ENCODE results near the gene SULT1B1. TPM values are rescaled to one million over a fixed set of nuclear protein-coding genes. Genes with fewer than 3 reads are reported as not detected.

Gene SULT1B1
- total RNA-seq, 2 experiments from 2014 or later = 2.0 to 2.8 TPM

- Mint-ChIP-seq H3K4me3 (no peak overlapping the region), H3K9me3 (peaks cover 10% of the 10 kb centered on the region), H3K27ac (no peak overlapping the region), H3K27me3 (no peaks in the 10 kb centered on the region), H3K4me1 (no peaks in the 10 kb centered on the region), H3K36me3 (peaks cover 6% of the 10 kb centered on the region)
- ATAC-seq (ENCODE audit: low read depth) (no peak), DNase-seq (no peak)
- POLR2A ChIA-PET = no interaction called here
Observed at GRCh38 chr4:69738872-69739271, 21.5 kb downstream of the SULT1B1 start.

- Mint-ChIP-seq H3K4me3 (no peak overlapping the region), H3K4me1 (no peaks in the 10 kb centered on the region), H3K9me3 (peaks cover 5% of the 10 kb centered on the region), H3K27ac (no peak overlapping the region), H3K36me3 (peaks cover 4% of the 10 kb centered on the region), H3K27me3 (no peaks in the 10 kb centered on the region)
- ATAC-seq (ENCODE audit: low read depth) = no peak
- POLR2A ChIA-PET = no interaction called here
- no peak for DNase-seq
Observed at GRCh38 chr4:69735119-69735518, 25.3 kb downstream of the SULT1B1 start.

GRCh38 chr4:69731847-69732246, 28.6 kb downstream of the SULT1B1 start:
- no peak overlapping the region for H3K4me3 Mint-ChIP-seq

GRCh38 chr4:69731241-69731640, 29.2 kb downstream of the SULT1B1 start:
- DNase-seq (no peak), ATAC-seq (ENCODE audit: low read depth) (no peak)
- Mint-ChIP-seq H3K9me3 (no peaks in the 10 kb centered on the region), H3K27me3 (no peaks in the 10 kb centered on the region), H3K4me3 (no peak overlapping the region), H3K27ac (no peak overlapping the region), H3K36me3 (no peaks in the 10 kb centered on the region), H3K4me1 (peaks cover 1% of the 10 kb centered on the region)
- POLR2A ChIA-PET = no interaction called here

More at GRCh38 chr4:69731847-69732246, 28.6 kb downstream of the SULT1B1 start:
- DNase-seq = no peak
- ATAC-seq (ENCODE audit: low read depth) = no peak
- no peaks in the 10 kb centered on the region for H3K27me3 Mint-ChIP-seq
- no peaks in the 10 kb centered on the region for H3K9me3 Mint-ChIP-seq
- no peaks in the 10 kb centered on the region for H3K4me1 Mint-ChIP-seq
- H3K27ac Mint-ChIP-seq = no peak overlapping the region
- POLR2A ChIA-PET = no interaction called here
- no peaks in the 10 kb centered on the region for H3K36me3 Mint-ChIP-seq

GRCh38 chr4:69730002-69730401, 30.4 kb downstream of the SULT1B1 start:
- Mint-ChIP-seq H3K4me1 (peaks cover 1% of the 10 kb centered on the region), H3K27ac (no peak overlapping the region), H3K27me3 (no peaks in the 10 kb centered on the region), H3K9me3 (no peaks in the 10 kb centered on the region), H3K4me3 (no peak overlapping the region), H3K36me3 (no peaks in the 10 kb centered on the region)
- ATAC-seq (ENCODE audit: low read depth) = no peak
- POLR2A ChIA-PET = no interaction called here
- no peak for DNase-seq

DNA sequence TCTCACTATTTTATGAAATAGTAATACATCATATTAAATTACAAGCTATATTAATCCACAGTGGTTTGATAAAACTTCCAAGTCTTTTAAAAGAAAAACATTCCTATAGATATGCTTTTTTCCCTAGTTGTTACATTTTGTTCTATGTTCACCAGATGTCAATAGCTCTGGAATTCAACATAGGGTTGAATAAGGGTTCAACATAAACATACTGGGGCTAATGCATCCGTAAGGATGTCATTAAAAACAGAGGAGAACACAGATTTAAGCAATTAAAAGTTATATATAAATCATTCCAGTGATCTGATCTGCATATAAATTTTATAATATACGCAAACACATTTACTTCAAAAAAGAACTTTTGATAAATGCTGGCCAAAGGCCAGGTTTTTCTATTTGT, 32.5 kb downstream of the SULT1B1 start:
- POLR2A ChIA-PET = no interaction called here
- H3K9me3 Mint-ChIP-seq = no peaks in the 10 kb centered on the region

DNA sequence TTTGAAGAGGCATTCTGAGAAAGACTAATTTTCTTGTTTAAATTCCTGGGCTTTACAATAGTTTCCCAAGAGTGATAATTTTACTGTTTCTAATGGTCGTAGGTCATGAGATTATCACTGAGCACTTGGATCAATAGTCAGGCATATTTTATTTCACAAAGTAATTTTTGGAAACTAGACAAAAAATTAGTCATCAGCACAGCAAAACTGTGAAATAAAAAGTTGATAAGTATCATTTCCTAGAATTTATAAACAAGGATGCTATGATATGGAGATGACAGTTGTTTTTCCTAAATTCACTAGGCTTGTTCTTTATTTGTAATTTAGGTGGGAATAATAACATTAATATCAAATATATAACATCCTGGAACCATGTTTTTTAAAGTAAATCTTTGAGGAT, 33.0 kb downstream of the SULT1B1 start:
- Mint-ChIP-seq H3K4me3 (no peak overlapping the region), H3K27ac (no peak overlapping the region), H3K4me1 (peaks cover 1% of the 10 kb centered on the region), H3K36me3 (no peaks in the 10 kb centered on the region), H3K9me3 (no peaks in the 10 kb centered on the region), H3K27me3 (no peaks in the 10 kb centered on the region)
- ATAC-seq (ENCODE audit: low read depth) (no peak), DNase-seq (no peak)
- POLR2A ChIA-PET = no interaction called here

More for the DNA sequence above, 32.5 kb downstream of the SULT1B1 start:
- no peak overlapping the region for H3K4me3 Mint-ChIP-seq
- DNase-seq (no peak), ATAC-seq (ENCODE audit: low read depth) (no peak)
- no peak overlapping the region for H3K27ac Mint-ChIP-seq
- peaks cover 1% of the 10 kb centered on the region for H3K4me1 Mint-ChIP-seq
- no peaks in the 10 kb centered on the region for H3K27me3 Mint-ChIP-seq
- no peaks in the 10 kb centered on the region for H3K36me3 Mint-ChIP-seq

DNA sequence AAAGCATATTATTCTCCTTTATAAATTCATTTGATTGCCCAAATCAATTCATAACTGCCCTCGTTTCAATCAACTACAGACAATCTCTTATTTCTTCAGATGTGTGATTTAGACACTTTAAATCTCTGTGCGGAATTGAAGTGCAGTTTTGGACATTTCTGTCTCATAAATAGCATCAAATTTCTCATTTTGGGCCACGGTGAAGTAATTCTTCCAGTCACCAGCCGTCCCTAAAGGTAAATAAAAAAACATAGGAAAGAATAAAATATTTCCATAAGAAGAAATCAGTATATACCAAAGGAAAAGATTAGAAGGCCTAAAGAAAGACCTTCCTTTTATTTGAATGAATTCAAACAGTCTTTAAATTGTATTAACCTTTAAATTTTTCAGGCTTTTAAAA, 33.4 kb downstream of the SULT1B1 start:
- no peaks in the 10 kb centered on the region for H3K27me3 Mint-ChIP-seq
- peaks cover 1% of the 10 kb centered on the region for H3K4me1 Mint-ChIP-seq
- no peak overlapping the region for H3K27ac Mint-ChIP-seq
- DNase-seq (no peak), ATAC-seq (ENCODE audit: low read depth) (no peak)
- no peaks in the 10 kb centered on the region for H3K36me3 Mint-ChIP-seq
- POLR2A ChIA-PET = no interaction called here
- H3K9me3 Mint-ChIP-seq = no peaks in the 10 kb centered on the region
- H3K4me3 Mint-ChIP-seq = no peak overlapping the region

DNA sequence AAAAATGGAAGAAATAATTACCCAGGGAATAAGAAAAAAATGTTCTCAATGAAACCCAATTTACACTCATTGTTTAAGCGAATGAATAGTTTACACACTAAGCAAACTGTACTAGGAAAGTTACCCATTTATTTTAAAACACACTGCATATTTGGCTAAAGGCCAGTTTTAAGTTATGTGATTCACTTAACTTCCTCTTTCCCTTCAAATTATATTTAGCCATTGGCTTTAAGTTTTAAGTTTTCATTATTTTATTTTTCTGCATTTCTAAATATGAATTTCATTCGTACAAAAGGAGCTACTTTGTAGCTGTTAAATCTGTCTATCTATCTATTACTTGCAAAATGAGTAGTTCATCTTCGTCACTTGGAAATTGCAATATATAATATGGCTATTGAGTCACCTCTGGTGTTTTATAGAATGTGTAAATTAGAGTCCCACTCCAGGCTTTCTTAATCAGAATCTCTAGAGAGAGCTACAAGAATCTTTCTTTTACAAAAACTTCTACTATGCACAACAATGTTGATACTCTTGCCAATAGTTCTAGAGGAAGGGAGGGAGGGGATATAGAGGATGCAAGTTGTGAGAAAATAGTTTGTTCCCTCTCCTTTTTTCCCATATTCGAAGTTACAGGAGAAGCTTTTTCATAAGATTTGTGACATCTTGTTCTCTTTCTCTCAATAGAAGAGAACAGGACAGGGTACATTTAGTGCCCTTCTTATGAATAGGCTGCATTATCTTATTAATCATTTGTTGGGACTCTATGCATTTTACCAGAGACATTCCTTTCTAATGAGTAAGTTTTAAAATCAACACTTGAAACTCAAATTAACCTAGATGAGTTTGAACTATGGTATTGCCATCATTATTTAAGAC, 41.8 kb downstream of the SULT1B1 start:
- Mint-ChIP-seq H3K36me3 (no peaks in the 10 kb centered on the region), H3K27ac (no peak overlapping the region), H3K4me1 (no peaks in the 10 kb centered on the region), H3K27me3 (no peaks in the 10 kb centered on the region), H3K9me3 (no peaks in the 10 kb centered on the region), H3K4me3 (no peak overlapping the region)
- DNase-seq (no peak), ATAC-seq (ENCODE audit: low read depth) (no peak)
- POLR2A ChIA-PET = no interaction called here

DNA sequence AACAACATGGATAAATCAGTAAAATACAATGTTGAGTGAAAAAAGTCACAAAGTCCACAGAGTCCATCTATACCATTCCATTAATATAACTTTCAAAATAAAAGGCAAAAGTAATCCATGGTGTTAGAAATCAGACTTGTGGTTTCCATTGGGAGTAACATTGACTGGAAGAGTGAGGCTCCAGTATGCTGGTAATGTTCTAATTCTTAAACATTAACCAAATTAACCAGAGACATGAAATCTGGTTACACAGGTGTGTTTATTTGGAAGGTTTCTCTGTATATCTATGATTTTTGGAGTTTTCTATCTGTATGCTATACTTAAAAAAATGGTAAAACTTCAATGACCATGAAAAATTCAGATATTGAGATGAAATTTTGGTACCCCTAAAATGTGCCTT, 42.6 kb downstream of the SULT1B1 start:
- ATAC-seq (ENCODE audit: low read depth) = no peak
- POLR2A ChIA-PET = no interaction called here
- Mint-ChIP-seq H3K36me3 (no peaks in the 10 kb centered on the region), H3K27ac (no peak overlapping the region), H3K27me3 (no peaks in the 10 kb centered on the region), H3K9me3 (no peaks in the 10 kb centered on the region), H3K4me1 (no peaks in the 10 kb centered on the region), H3K4me3 (no peak overlapping the region)
- DNase-seq = no peak

GRCh38 chr4:69716654-69717053, 43.8 kb downstream of the SULT1B1 start:
- no peak overlapping the region for H3K4me3 Mint-ChIP-seq
- ATAC-seq (ENCODE audit: low read depth) = no peak
- H3K4me1 Mint-ChIP-seq = no peaks in the 10 kb centered on the region

DNA sequence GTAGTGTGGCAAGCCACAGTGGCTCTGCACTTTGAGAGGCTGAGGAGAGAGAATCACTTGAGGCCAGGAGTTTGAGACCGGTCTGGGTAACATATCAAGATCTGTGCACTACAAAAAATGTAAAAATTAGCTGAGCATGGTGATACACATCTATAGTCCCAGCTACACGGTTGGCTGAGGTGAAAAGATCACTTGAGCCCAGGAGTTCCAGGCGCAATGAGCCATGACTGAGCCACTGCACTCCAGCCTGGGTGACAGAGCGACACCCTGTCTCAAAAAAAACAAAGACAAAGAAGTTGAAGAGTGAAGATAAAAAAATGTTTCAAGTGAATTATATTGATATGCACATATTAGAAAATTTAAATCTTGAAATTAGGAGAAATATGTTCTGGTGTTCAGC, 46.3 kb downstream of the SULT1B1 start:
- H3K9me3 Mint-ChIP-seq = peaks cover 4% of the 10 kb centered on the region
- DNase-seq (no peak), ATAC-seq (ENCODE audit: low read depth) (no peak)
- no peaks in the 10 kb centered on the region for H3K36me3 Mint-ChIP-seq
- H3K4me1 Mint-ChIP-seq = no peaks in the 10 kb centered on the region
- H3K27me3 Mint-ChIP-seq = no peaks in the 10 kb centered on the region
- no peak overlapping the region for H3K4me3 Mint-ChIP-seq
- POLR2A ChIA-PET = no interaction called here
- no peak overlapping the region for H3K27ac Mint-ChIP-seq

More at GRCh38 chr4:69716654-69717053, 43.8 kb downstream of the SULT1B1 start:
- Mint-ChIP-seq H3K27ac (no peak overlapping the region), H3K27me3 (no peaks in the 10 kb centered on the region), H3K36me3 (no peaks in the 10 kb centered on the region), H3K9me3 (peaks cover 1% of the 10 kb centered on the region)
- POLR2A ChIA-PET = no interaction called here
- no peak for DNase-seq

- Mint-ChIP-seq H3K36me3 (no peaks in the 10 kb centered on the region), H3K4me1 (no peaks in the 10 kb centered on the region), H3K27ac (no peak overlapping the region), H3K9me3 (peaks cover 4% of the 10 kb centered on the region), H3K27me3 (no peaks in the 10 kb centered on the region), H3K4me3 (no peak overlapping the region)
- no peak for DNase-seq
- POLR2A ChIA-PET = no interaction called here
- no peak for ATAC-seq (ENCODE audit: low read depth)
Observed at GRCh38 chr4:69713593-69713992, 46.8 kb downstream of the SULT1B1 start.

DNA sequence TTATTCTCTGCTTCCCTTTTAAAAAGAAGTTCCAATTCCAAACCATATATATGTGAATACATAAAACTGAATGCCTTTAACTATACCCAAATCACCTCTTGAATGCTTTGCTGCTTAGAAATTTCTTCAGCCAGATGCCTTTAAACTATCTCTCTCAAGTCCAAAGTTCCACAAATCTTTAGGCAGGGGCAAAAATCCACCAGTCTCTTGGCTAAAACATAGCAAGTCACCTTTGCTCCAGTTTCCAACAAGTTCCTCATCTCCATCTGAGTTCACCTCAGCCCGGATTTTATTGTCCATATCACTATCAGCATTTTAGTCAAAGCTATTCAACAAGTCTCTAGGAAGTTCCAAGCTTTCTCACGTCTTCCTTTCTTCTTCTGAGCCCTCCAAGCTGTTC, 49.8 kb downstream of the SULT1B1 start:
- no peak overlapping the region for H3K4me3 Mint-ChIP-seq

More for the DNA sequence above, 49.8 kb downstream of the SULT1B1 start:
- H3K9me3 Mint-ChIP-seq = peaks cover 4% of the 10 kb centered on the region
- POLR2A ChIA-PET = interaction anchor here (1.2 kb wide), 1 partner anchor 121 kb away, joined by 3 read pairs; no protein-coding TSS in a partner anchor
- DNase-seq (no peak), ATAC-seq (ENCODE audit: low read depth) (no peak)
- H3K4me1 Mint-ChIP-seq = peaks cover 1% of the 10 kb centered on the region
- H3K27ac Mint-ChIP-seq = no peak overlapping the region
- no peaks in the 10 kb centered on the region for H3K36me3 Mint-ChIP-seq
- no peaks in the 10 kb centered on the region for H3K27me3 Mint-ChIP-seq

Measured in activated naive CD8-positive, alpha-beta T cell treated with anti-CD3 and anti-CD28 coated beads, Interleukin-2, amount 10 ng/mL, durations not matched to agents 7 days and 5 days (primary cell).